Measurements from ENCODE around the gene SF3A1.
"Not testable (repeated sequence)": the region's sequence is repeated elsewhere in the genome, so short reads cannot be mapped to it uniquely, and the experiment has no call there.

The SF3A1 gene, protein sequence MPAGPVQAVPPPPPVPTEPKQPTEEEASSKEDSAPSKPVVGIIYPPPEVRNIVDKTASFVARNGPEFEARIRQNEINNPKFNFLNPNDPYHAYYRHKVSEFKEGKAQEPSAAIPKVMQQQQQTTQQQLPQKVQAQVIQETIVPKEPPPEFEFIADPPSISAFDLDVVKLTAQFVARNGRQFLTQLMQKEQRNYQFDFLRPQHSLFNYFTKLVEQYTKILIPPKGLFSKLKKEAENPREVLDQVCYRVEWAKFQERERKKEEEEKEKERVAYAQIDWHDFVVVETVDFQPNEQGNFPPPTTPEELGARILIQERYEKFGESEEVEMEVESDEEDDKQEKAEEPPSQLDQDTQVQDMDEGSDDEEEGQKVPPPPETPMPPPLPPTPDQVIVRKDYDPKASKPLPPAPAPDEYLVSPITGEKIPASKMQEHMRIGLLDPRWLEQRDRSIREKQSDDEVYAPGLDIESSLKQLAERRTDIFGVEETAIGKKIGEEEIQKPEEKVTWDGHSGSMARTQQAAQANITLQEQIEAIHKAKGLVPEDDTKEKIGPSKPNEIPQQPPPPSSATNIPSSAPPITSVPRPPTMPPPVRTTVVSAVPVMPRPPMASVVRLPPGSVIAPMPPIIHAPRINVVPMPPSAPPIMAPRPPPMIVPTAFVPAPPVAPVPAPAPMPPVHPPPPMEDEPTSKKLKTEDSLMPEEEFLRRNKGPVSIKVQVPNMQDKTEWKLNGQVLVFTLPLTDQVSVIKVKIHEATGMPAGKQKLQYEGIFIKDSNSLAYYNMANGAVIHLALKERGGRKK

DNA sequence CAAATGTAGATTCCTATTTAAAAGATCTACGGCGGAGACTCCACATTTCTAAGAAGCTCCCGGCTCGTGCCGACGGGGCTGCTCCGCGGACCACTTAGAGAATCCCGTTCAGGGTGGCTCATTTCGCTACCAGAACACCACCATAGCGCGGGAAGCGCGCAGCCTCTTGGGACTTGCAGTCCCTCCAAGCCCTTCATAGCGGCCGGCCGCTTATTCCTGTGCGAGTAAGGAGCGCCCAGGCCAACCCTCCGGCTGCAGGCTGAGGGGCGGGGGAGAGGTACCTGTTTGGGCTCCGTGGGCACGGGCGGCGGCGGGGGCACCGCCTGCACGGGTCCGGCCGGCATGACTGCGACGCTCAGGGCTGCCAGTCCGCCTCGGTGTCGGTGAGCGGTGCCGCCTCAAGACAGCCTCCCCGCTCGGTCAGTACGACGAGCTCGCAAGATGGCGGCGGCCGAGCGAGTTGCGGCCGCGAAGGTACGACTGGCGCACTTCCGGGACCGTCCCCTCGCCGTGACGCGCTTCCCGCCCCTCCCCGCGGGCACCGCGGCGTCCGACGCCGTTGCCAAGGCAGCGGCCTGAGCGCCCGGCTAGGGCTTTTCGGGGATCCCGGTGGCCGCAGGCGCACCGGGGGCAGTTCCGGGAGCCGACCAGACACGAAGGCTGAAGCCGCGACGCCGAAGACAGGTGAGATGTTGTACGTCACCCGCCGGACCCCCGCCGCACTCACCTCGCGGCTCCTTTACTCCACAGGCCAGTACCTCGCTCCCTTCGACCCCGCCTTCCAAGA lies at the start of gene SF3A1, which contains the start of gene CCDC157:
Gene SF3A1 (minus strand): TSS at position 446 of the 787 bp plus-strand sequence. CDS start 102 bp downstream, at position 344.
Gene CCDC157 (plus strand): TSS at position 559 of the 787 bp plus-strand sequence. CDS start 8,994 bp downstream, outside the sequence.
- peak; percentile 76 for DNase-seq (ENCODE audit: low read depth, low spot score)

DNA sequence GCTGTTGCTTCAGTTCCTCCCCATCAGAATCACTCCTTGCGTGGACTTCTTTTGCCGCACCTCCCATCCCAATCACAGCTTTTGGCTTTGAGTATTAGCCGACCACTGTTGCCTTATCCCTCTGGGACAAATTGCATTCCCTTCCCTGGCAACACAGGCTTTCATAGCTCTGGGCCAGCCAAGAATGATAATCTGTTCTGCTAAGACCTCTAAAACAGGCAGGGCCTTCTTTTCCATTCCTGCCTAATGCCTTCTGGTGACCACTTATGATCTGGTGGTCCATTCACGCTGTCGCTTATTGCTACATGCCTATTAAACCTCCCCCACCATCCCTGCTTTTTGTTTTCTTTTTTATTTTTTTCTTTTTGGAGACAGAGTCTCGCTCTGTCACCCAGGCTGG lies 49.7 kb upstream of the SF3A1 start:
- DNase-seq (ENCODE audit: low read depth, low spot score), result no peak

DNA sequence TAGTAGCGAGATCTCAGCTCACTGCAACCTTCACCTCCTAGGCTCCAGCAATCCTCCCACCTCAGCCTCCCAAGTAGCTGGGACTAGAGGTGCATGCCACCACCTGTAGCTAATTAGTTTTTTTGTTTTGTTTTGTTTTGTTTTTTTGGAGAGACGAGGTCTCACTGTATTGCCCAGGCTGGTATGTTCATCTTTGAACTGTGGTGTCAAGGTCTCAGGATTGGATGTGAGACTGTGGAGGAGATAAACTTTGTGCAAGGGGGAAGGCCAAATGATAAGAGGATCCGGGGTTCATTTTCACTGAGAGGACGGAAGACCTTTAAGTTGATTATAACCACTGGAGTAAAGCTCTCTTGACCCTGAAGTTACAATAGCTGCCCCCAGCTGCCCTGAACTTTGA lies 49.0 kb upstream of the SF3A1 start:
- no peak for DNase-seq (ENCODE audit: low read depth, low spot score)

DNA sequence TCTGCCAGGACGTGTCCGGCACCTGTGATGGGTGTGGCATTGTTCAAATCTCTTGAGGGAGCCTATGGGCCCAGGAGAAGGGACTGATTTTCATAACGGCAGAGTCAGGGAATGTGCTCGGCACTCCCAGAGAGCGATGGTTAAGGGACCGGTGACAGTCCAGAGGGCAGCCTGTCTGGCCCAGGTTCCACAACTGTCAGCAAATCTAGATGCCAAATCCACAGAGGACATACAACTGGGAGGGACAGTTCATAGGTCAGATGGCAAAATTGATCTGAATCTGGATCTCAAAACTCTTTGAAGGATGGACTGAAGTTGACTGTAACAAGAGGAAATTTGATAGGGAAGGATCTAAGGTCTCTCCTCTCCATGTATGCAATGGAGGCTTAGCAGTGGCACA lies 47.6 kb upstream of the SF3A1 start:
- no peak for DNase-seq (ENCODE audit: low read depth, low spot score)

DNA sequence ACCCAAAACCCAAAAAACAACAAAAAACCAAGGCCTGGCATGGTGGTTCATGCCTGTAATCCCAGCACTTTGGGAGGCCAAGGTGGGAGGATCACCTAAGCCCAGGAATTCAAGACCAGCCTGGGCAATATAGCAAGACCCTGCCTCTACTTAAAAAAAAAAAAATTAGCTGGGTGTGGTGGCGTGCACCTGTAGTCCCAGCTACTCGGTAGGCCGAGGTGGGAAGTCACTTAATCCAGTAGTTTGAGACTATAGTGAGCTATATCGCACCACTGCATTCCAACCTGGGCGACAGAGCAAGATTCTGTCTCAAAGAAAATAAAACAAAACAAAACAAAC lies 46.0 kb upstream of the SF3A1 start:
- not testable (repeated sequence) for DNase-seq (ENCODE audit: low read depth, low spot score)

DNA sequence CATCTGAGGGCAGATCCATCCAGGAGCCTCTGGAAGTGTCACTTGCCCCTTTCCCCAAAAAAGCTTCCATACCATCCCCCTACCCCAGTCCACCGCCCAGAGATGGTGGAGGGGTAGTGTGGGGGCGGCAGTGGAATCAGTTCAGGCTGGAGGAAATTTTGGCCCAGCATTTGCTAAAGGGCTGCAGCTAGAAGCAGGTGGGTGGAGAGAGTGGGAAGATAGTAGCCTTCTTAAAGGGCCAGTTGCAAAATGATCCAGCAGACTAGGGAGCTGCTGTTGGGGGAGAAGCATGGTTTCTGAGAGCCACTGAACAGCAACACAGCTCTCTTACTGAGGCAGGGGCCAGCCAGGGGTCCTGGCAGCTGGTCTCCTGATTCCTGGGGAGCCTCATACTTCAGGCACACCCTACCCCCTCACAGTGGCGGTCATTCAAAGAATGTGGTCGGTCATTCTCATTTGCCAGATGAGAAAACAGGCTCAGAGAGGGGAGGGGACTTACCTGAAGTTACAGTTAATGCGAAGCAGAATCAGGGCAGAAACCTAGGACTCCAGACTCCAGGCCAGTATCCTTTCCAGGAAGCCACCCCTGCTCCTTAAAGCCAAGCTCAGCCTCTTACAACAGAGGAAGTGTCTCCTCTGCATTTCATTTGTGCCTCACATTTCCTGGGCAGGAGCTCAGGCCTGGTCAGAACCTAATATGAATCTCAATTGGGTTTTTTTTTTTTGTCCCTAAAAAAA lies 45.5 kb upstream of the SF3A1 start:
- no peak for DNase-seq (ENCODE audit: low read depth, low spot score)

DNA sequence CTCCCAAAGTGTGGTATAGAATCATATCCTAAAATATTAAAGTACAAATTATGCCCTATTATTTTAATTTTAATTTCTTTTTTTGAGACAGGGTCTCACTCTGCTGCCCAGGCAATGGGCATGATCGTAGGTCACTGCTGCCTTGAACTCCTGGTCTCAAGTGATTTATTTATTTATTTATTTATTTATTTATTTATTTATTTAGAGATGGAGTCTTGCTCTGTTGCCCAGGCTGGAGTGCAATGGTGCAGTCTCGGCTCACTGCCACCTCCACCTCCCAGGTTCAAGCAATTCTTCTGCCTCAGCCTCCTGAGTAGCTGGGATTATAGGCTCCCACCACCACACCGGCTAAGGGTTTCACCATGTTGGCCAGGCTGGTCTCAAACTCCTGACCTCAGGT lies 44.3 kb upstream of the SF3A1 start:
- DNase-seq (ENCODE audit: low read depth, low spot score), result not testable (repeated sequence)

DNA sequence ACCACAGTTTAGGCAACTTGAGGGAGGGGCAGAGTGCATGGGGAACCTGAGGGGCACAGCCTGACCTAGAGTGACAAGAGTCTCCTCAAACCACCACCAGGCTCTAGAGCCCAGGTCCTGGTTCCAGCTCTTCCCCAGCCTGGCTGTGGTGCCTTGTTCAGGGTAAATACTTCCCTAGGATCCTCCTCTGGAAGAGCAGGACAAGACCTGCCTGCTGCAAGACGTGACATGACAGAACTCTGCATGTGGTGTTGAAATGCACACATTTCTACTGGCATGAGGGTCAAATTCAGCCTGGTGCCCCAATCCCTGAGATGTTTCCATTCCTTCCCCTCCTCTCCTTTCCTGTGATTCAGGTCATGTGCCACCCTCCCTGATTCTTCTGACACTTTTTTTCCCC lies 43.5 kb upstream of the SF3A1 start:
- no peak for DNase-seq (ENCODE audit: low read depth, low spot score)

DNA sequence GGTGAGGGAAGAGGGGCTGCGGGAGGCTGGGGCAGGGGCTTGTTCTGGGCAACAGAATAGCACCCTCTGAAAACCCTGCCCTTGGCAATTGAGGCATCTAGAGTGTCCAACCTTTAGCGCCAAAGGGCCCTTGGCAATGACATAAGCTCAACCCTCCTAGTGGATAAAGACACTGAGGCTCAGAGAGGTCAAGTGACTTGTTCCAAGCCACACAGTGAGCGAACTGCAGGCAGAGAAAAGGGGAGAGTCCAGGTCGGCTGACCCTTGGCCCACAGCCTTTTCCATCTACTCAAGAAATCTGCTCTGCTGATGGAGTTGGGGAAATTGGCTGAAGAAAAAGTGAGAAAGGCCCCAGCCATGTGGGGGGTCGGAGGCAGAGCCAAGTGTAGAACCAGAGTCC lies 43.0 kb upstream of the SF3A1 start:
- no peak for DNase-seq (ENCODE audit: low read depth, low spot score)

DNA sequence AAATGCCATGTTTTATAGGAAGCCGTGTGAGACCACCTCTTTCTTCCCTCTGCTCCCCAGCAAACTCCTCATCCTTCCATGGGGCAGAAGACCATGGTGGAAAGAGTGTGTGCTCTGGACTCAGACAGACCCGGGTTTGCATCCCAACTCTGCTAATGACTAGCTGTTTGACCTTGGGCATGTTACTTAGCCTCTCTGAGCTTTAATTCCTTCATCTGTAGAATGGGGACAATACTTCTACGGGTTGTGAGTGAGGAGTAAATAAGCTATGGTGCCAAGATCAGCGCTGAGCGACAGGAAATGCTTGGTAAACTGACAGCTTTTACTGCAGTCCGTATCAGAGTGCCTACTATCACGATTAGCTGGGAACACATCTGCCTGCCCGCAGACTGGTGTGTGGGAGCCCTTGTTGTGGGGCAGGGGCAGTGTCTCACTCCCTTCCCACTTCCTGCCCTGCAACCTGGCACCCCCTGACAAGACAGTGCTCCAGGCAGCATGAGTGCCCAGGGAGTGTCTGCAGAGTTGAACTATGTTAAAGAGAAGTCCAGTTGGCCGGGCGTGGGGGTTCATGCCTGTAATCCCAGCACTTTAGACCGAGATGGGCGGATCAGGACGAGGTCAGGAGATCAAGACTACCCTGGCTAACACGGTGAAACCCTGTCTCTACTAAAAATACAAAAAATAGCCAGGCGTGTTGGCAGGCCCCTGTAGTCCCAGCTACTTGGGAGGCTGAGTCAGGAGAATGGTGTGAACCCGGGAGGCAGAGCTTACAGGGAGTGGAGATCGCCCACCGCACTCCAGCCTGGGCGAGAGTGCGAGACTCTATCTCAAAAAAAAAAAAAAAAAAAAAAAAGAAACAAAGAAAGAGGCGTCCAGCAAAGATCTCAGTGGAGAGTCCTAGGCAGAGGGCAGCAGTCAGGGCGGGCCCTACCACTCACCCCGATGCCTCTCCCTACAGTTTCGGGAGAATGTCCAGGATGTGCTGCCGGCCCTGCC lies 42.3 kb upstream of the SF3A1 start:
- DNase-seq (ENCODE audit: low read depth, low spot score), result no peak

DNA sequence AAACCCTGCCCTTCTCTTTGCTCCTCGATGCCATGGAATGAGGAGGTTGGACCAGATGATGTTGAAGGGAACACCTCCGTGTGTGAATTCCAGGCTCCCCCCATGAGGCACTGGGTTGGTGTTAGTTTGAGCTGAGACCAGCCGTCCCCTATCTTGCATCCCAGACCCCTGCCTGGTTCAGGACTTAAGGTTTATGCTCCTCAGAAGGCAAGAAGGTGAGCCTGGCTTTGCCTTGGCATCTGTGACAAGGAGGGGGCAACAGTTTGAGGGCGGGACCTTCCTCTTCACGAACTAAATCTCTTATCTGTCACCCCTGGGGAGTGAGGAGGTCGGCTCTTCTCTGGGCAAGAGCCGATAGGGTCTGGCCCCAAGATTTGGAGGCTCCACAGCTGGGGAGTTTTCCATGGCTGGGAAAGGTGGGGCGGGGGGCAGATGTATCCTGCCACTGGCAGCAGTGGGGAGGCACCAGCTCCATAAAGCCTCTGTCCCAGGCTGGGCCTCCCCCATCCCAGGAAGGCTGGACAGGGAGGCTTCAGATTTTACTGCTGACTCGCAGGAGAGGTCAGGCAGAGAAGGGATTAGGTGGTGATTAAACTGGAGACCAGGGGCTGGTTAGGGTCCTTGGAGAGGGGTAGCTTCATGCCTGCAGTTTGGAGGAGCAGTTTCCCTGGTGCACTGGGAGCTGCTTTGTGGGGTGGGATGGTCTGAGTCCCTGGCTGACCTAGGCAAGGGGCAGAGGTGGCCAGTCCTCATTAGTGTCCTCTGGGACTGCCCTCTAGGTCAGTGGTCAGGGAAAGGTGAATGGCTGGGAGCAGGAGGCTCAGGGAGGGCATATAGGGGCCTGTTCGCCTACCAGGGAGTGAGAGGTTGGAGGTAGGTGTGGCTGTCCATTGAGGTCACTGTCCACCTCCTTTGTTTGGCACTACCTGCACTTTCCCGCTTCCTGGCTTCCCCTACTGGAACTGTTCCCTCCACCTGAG lies 41.3 kb upstream of the SF3A1 start:
- DNase-seq (ENCODE audit: low read depth, low spot score), result no peak

DNA sequence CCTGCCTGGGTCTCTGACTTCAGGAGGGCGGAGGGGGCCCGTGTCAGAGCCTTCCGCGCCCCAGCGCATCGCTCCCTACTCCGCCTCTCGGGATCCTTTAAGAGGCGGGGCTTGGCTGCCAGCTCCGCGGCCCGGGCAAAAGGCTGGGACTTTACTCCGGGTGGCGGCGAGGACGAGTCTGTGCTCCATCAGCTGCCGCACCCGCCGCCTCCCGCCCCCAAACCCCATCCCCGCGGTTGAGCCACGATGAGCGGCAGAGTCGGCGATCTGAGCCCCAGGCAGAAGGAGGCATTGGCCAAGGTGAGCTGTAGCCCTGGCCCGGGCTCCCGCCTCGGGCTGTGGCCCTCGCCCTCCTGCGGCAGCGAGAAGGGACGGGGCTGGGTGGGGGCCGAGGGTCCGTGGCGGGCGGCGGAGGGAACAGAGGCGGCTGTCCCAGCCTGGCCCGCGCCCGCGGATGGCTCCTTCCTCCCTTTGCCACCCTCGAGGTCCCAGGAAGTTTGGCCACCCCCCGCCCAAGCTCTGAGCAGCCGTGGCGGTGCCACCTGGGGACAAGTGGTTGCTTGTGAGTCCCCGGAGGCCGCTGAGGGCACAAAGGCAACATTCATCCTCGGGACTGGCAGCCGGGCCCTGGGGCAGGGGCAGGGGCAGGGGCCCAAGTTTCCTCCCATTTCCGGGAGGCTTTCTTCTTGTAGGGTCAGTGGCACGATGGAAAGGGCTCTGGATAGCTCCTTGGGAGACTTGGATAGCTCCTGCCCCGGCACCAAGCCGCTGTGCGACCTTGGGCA lies 40.4 kb upstream of the SF3A1 start, which contains the start of gene SEC14L2:
Gene SEC14L2 (plus strand): TSS at position 148 of the 785 bp plus-strand sequence. CDS start 99 bp downstream, at position 247.
- DNase-seq (ENCODE audit: low read depth, low spot score), result no peak

DNA sequence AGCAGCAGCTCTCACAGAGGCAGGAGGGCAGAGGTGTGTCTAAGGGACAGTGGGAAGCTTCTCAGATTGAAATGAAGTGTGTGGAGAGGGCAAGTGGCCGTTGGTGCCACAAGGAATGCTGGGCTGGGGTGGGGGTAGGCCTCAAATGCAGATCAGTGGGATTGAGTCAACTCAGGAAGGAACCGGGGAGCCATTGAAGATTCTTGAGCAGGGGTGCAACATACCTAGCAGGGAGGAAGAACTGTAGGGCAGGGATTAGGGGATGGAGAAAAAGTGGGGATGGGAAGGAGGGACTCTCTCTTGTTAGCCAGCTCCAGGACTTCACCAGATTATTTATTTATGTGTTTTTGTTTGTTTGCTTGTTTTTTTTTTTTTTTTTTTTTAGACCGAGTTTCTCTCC lies 37.2 kb upstream of the SF3A1 start:
- no peak for DNase-seq (ENCODE audit: low read depth, low spot score)

DNA sequence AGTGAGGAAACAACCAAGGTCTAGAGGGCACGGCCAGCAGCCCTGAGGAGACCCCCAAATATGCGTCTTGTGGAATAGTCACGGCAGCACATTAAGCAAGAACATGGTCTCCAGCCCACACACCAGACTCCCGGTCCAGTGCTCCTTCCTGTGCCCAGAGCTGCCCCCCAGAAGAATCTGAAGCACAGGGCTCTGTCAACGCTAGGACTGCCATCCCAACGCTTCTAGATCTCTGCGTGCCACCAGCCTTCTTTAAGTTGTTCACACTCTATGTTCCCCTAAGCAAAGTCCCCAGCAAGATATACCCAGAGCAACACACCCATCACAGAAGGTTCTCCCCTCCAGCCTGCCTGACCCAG lies 36.6 kb upstream of the SF3A1 start:
- no peak for DNase-seq (ENCODE audit: low read depth, low spot score)

DNA sequence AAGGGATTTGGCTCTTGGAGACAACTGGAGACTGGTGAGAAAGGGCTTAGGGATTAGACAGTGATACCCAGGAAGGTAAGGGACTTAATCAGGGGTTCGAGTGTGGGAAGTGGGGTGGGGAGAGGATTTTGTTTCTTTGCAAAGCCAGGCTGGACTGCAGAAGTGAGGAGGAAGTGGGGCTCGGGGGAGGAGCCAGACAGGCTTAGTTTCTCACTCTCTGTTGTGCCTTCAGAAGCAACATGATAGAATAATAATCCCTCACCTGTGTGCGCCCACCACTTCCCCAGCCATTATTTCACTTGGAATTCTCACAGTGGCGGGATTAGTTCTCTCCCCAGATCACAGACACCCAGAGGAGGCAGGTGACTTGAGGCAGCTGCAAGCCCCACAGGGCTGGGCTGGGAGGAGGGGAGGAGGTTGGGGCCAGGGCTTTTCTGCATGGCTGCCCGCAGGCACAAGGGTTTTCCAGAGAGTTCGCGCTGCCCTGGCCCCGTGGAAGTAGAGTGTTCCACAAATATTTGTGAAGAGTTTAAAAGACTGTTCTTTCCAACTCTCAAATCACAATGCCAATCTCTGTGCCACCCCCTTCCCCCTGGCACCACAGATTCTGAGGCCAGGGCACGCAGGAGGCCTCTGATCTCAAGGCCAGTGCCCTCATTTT lies 36.1 kb upstream of the SF3A1 start:
- DNase-seq (ENCODE audit: low read depth, low spot score), result no peak

DNA sequence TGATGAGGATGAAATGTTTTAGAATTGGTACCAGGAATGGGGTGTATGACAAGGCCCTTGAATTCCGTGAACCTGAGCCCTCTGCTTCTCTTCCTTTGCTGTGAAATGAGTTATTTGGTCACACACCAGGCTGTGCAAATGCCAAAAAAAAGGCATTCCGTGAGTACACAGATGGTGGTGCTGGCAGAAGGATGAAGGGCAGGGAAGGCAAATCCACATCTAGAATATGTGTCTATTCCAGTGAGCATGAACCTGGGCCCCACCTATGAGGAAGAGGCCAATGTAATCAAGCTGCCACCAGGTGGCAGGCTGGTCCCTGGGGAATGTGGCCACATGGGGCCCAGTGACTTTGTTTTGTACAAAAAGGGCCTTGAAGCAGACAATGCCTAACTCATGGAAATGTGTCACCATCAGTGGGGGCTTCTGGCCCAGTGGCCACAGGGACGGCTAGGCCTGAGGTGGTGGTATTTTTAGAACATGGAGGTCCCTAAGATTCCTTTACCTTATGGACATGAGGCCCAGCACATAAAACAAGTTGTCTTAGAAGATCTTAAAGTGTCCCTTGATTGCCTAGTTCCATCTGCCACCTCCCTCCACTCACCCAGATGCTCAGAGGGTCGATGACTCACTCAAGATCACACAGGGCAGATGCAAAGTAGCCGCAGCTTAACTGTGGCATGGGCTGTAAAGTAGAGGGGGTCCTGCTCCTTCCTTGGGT lies 34.4 kb upstream of the SF3A1 start:
- no peak for DNase-seq (ENCODE audit: low read depth, low spot score)
